ENCODE data around the gene IL11RA.

The IL11RA gene

DNA sequence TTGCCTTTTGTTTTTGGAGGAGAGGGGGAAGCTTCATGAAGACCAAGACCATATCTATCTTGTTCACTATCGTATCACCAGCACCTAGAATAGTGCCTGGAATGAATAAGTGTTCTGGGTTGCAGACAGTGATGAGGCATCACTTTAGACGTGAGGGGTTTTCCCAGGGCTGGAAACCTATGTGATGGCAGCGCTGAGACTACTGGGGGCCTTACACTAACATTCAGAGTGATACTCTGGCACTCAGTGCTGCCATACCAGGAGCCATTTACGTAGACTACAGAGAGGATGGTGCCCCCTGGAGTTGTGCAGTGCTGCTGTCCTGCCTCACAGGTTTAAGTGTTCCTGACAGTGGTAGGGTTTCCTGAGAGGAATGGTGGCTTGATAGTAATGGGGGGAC, 32.2 kb downstream of the IL11RA start:
- Histone ChIP-seq H4K20me1 (no peaks in the 10 kb centered on the region), H3K9ac (no peak overlapping the region), H3K4me1 (peaks cover 5% of the 10 kb centered on the region; the same call in 1 of the 2 replicates), H3K36me3 (no peaks in the 10 kb centered on the region), H3K9me3 (no peaks in the 10 kb centered on the region), H3K4me2 (no peak overlapping the region), H3K27ac (no peak overlapping the region), H3K4me3 (no peak overlapping the region), H3K27me3 (no peaks in the 10 kb centered on the region)
- no peak for TF ChIP-seq Cebpa-rat (IDR thresholded peaks at IDR 0.05)

GRCh38 chr9:34684816-34685215, 32.8 kb downstream of the IL11RA start:
- no peak for TF ChIP-seq Cebpa-rat (IDR thresholded peaks at IDR 0.05)
- no peaks in the 10 kb centered on the region for H4K20me1 ChIP-seq
- no peaks in the 10 kb centered on the region for H3K9me3 ChIP-seq
- no peak overlapping the region for H3K27ac ChIP-seq
- H3K9ac ChIP-seq, result no peak overlapping the region
- peaks cover 5% of the 10 kb centered on the region; the same call in 1 of the 2 replicates for H3K4me1 ChIP-seq
- no peak overlapping the region for H3K4me2 ChIP-seq
- H3K27me3 ChIP-seq, result no peaks in the 10 kb centered on the region
- no peak overlapping the region for H3K4me3 ChIP-seq
- no peaks in the 10 kb centered on the region for H3K36me3 ChIP-seq

- H3K9me3 ChIP-seq, result no peaks in the 10 kb centered on the region
- no peaks in the 10 kb centered on the region for H4K20me1 ChIP-seq
- H3K4me1 ChIP-seq, result peaks cover 5% of the 10 kb centered on the region; the same call in 1 of the 2 replicates
- H3K9ac ChIP-seq, result no peak overlapping the region
- no peak overlapping the region for H3K4me2 ChIP-seq
- H3K36me3 ChIP-seq, result no peaks in the 10 kb centered on the region
- no peaks in the 10 kb centered on the region for H3K27me3 ChIP-seq
- no peak overlapping the region for H3K4me3 ChIP-seq
- TF ChIP-seq Cebpa-rat (IDR thresholded peaks at IDR 0.05), result no peak
- no peak overlapping the region for H3K27ac ChIP-seq
Measured at GRCh38 chr9:34685591-34685990, 33.6 kb downstream of the IL11RA start.

- TF ChIP-seq Cebpa-rat (IDR thresholded peaks at IDR 0.05), result no peak
- Histone ChIP-seq H3K4me2 (no peak overlapping the region), H3K4me1 (peaks cover 11% of the 10 kb centered on the region), H3K4me3 (no peak overlapping the region), H3K36me3 (no peaks in the 10 kb centered on the region), H4K20me1 (no peaks in the 10 kb centered on the region), H3K27me3 (no peaks in the 10 kb centered on the region), H3K9me3 (no peaks in the 10 kb centered on the region), H3K27ac (no peak overlapping the region), H3K9ac (no peak overlapping the region)
Measured at GRCh38 chr9:34686231-34686630, 34.2 kb downstream of the IL11RA start.

DNA sequence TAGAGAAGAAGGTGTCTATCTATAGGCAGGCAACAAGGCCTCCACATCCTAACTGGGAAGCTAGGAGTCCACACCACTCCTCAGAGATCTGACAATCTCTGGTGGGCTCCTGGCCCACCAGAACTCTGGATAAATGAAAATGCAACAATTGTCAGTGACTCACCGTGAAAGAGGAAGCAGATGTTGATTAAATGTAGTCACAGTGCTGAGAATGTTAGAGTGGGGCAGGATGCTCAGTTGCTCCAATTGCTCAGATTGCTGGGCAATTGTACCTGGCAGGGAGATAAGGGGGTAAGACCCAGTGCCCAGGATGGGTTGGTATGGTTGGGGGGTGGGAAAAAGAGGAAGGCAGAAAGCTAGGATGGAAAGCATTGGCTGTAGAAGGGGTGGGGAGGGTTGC, 34.7 kb downstream of the IL11RA start:
- no peak for TF ChIP-seq Cebpa-rat (IDR thresholded peaks at IDR 0.05)
- no peak overlapping the region for H3K27ac ChIP-seq
- H3K4me3 ChIP-seq, result no peak overlapping the region
- H3K4me2 ChIP-seq, result no peak overlapping the region
- H3K9me3 ChIP-seq, result no peaks in the 10 kb centered on the region
- H4K20me1 ChIP-seq, result no peaks in the 10 kb centered on the region
- no peak overlapping the region for H3K9ac ChIP-seq
- no peaks in the 10 kb centered on the region for H3K36me3 ChIP-seq
- H3K4me1 ChIP-seq, result peaks cover 16% of the 10 kb centered on the region
- no peaks in the 10 kb centered on the region for H3K27me3 ChIP-seq

GRCh38 chr9:34687276-34688030, 35.5 kb downstream of the IL11RA start:
- H3K4me1 ChIP-seq, result peaks cover 18% of the 10 kb centered on the region
- no peaks in the 10 kb centered on the region for H3K36me3 ChIP-seq
- no peaks in the 10 kb centered on the region for H3K9me3 ChIP-seq
- no peak overlapping the region for H3K27ac ChIP-seq
- no peak overlapping the region for H3K9ac ChIP-seq
- no peaks in the 10 kb centered on the region for H3K27me3 ChIP-seq
- H4K20me1 ChIP-seq, result no peaks in the 10 kb centered on the region
- H3K4me3 ChIP-seq, result no peak overlapping the region
- no peak for TF ChIP-seq Cebpa-rat (IDR thresholded peaks at IDR 0.05)
- no peak overlapping the region for H3K4me2 ChIP-seq

DNA sequence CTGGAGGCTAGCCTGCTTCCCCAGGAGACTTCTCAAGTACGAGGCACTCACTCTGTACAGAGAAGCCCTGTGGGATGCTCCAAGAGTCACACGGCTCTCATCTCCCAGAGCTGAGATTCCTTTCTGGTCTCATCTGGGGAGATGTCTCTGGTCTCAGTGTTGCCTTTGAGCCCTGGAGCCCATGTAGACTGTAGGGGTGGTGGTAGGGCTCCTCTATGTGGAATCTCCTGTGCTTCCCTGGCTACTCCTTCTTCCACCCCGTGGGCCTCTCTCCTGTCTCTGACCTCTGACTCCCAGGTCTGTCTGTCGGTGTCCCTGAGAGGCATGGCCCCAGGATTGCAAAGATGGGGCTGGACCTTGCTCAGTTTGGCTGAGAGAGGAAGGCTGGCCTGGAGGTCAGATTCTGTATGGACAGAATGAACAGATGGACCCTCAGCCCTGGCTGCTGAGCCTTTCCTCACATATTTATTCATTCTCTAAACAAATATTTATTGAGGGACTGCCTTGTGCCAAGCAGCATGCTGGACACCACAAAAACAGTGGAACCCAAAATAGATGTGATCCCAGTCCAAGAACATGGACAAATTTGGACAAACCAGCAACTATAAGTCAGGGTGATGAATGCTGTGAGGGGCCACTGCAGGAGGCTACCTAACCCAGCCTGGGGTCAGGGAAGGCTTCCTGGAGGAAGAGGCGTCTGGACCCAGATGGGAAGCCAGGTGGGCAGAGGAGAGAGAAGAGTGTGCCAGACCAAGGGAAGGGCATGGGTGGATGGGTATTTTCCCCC, 36.5 kb downstream of the IL11RA start:
- Histone ChIP-seq H3K27ac (no peak overlapping the region), H3K27me3 (no peaks in the 10 kb centered on the region), H3K4me3 (no peak overlapping the region), H3K4me2 (no peak overlapping the region), H3K36me3 (no peaks in the 10 kb centered on the region), H3K9ac (no peak overlapping the region), H4K20me1 (no peaks in the 10 kb centered on the region), H3K4me1 (peaks cover 18% of the 10 kb centered on the region), H3K9me3 (no peaks in the 10 kb centered on the region)
- TF ChIP-seq Cebpa-rat (IDR thresholded peaks at IDR 0.05), result no peak

DNA sequence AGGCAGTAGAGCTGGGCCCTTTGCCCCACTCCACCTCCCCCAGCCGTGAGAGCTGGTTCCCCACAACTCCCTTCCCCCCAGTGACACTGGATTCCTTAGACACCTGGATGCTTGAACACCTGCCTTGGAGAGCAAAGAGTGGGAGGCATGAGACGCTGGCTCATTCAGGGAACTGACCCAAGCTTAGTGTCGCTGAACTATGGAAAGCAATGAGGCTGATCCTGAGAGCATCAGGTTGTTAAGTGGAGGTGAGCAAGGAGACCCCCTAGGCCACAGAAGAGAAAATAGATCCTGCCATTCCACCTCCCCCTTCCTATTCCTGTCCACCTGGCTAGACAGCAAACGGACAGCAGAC, 37.1 kb downstream of the IL11RA start:
- Histone ChIP-seq H3K9ac (no peak overlapping the region), H3K36me3 (no peaks in the 10 kb centered on the region), H3K4me3 (no peak overlapping the region), H3K4me2 (no peak overlapping the region), H4K20me1 (no peaks in the 10 kb centered on the region), H3K27ac (no peak overlapping the region), H3K9me3 (no peaks in the 10 kb centered on the region), H3K4me1 (peaks cover 18% of the 10 kb centered on the region), H3K27me3 (no peaks in the 10 kb centered on the region)
- no peak for TF ChIP-seq Cebpa-rat (IDR thresholded peaks at IDR 0.05)

DNA sequence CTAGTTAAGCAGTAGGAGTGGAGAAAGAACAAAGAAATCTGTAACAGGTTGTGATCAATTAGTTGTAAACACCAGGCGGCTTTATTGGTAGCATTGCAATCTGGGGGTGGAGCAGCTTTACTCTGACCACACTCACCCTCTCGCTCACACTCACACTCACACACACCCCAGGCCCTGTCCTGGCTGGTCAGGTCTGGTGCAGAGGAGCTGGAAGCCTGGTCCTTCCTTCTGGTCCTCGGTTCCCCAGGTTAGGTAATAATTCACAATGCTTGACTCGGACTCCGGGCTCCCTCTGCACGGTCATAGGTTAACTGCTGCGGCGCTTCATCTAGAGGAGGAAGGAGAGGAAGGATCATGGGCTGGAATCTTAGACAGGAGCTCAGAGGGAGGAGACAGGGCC, 37.5 kb downstream of the IL11RA start:
- no peak for TF ChIP-seq Cebpa-rat (IDR thresholded peaks at IDR 0.05)
- H3K27me3 ChIP-seq, result no peaks in the 10 kb centered on the region
- no peak overlapping the region for H3K27ac ChIP-seq

More for the DNA sequence above, 37.5 kb downstream of the IL11RA start:
- Histone ChIP-seq H4K20me1 (no peaks in the 10 kb centered on the region), H3K36me3 (no peaks in the 10 kb centered on the region), H3K9ac (no peak overlapping the region), H3K9me3 (no peaks in the 10 kb centered on the region), H3K4me3 (no peak overlapping the region), H3K4me1 (peaks cover 18% of the 10 kb centered on the region), H3K4me2 (no peak overlapping the region)

Measured in BLaER1 (cell line).